Astrocyte of the cerebellum (primary cell): ENCODE measurements around the gene ZFAND3.
"Not testable (repeated sequence)": the region's sequence is repeated elsewhere in the genome, so short reads cannot be mapped to it uniquely, and the experiment has no call there.

ENCODE experiments used
- DNase-seq: peaks from one replicate; pipeline ENCODE4 v3.0.0-alpha.2; 2011; ENCODE audit warnings: low read depth
- H3K4me3 ChIP-seq: 2 replicates; pipeline ENCODE4 v1.5.1; 2011; ENCODE audit warnings: mild to moderate bottlenecking, low read depth, low read length, moderate library complexity
- CTCF ChIP-seq: IDR thresholded peaks from 2 replicates; pipeline ENCODE4 v1.5.1; 2012; ENCODE audit warnings: low read length, low read depth, moderate library complexity, mild to moderate bottlenecking; ENCODE audit errors: missing control alignments
- in situ Hi-C: cut with HindIII; loops from 2 replicates; pipeline ENCODE4 v1.10.0; 2017; ENCODE audit warnings: low sequenced_read_pairs

The ZFAND3 gene

DNA sequence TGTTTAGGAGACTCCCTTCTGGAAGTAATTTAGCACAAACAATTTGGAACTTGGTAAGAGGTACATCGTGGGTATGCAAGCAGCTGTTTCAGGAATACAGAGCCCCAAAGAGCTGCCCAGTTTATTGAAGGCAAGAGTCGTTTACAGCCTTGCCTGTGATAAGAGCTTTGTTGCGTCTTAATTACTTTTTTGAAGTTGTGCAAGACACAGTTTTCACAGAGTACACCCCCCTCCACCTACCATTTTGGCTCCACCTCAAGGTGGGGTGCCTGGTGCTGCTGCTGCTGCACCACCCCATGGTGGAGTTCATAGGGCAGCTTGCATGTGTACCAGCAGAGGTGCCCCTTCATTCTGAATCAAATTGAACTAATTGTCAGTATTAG, 296.1 kb downstream of the ZFAND3 start:
- in situ Hi-C loops, result no loop called here
- DNase-seq, result no peak
- no peak overlapping the region for H3K4me3 ChIP-seq
- no peak for TF ChIP-seq CTCF

DNA sequence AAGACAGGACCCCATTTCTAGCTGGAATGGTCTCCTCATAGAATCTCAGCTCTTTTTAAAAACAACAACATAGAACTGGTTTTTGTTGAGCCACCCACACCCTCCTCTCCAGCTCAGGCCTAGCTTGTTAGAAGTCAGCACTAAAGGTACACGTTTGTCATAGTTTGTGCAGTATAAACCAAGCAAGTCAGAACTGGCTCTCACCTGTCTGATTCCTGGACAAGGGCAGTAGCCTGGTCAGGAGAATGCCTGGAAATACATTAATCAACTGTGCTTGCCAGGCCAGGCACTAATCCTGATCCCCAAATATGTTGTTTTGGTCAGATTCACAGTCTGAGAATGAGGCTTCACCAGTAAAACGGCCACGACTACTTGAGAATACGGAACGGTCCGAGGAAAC, 296.7 kb downstream of the ZFAND3 start:
- H3K4me3 ChIP-seq, result no peak overlapping the region
- DNase-seq, result no peak
- no peak for TF ChIP-seq CTCF
- in situ Hi-C loops, result no loop called here

DNA sequence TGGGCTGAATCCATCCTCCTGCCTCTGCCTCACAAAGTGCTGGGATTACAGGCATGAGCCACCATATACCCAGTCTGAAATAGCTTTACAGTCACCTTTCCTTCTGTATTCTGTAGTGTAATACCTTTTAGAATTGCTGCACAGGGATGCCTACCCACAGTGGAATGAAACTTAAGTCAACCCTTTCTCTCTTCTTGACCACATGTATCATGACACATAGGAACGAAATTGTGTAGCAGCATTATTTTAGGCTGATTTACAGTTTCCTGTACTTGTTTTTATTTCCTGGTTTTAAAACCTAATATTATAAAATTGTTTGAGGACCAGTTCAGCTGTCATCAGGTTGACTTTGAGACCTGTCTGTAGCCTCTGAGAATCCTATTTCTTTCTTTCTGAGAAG, 297.8 kb downstream of the ZFAND3 start:
- in situ Hi-C loops, result no loop called here
- H3K4me3 ChIP-seq, result no peak overlapping the region
- DNase-seq, result no peak
- no peak for TF ChIP-seq CTCF

DNA sequence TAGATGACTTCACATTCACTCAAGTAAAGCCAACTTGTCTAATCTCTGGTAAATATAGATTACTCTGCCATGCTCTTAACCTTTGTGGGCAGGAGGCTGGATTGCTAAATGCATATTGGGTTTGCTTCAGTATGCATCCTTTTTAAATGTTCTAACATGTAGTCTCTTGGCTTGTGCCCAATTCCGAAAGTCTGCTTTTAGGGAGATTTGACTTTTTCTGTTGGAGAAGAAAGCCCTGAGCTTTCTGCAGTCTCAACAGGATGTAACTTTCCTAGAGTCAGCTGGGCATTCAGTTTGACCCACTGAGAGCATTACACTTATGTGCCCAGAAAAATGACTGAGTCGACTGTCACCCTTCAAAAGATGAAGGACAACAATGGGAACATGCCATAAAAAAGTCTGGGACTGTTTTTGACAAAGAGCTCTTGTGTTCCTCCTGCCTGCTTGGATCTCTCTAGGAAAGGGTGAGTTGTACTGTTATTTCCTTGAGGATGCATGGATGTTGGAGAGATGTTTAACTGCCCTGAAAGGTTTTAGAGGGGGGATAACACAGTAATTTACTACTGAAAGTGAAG, 299.4 kb downstream of the ZFAND3 start:
- H3K4me3 ChIP-seq, result no peak overlapping the region
- in situ Hi-C loops, result no loop called here
- TF ChIP-seq CTCF, result no peak
- no peak for DNase-seq

- in situ Hi-C loops, result no loop called here
- DNase-seq, result no peak
- TF ChIP-seq CTCF, result no peak
Measured at GRCh38 chr6:38119516-38119915, 300.0 kb downstream of the ZFAND3 start.

DNA sequence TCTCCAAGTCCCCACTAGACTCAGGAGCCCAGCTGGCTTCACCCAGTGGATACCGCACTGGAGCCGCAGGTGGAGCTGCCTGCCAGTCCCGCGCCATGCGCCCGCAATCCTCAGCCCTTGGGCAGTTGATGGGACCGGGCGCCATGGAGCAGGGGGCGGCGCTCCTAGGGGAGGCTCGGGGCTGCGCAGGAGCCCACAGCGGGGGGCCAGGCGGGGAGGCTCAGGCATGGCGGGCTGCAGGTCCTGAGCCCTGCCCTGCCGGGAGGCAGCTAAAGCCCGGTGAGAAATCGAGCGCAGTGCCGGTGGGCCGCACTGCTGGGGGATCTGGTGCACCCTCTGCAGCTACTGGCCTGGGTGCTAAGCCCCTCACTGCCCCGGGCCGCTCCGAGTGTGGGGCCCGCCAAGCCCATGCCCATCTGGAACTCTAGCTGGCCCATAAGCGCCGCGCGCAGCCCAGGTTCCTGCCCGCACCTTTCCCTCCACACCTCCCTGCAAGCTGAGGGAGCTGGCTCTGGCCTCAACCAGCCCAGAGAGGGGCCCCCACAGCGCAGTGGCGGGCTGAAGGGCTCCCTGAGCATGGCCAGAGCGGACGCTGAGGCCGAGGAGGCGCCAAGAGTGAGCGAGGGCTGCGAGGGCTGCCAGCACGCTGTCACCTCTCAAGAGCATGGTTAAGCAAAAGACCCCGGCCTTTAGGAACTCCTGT, 304.8 kb downstream of the ZFAND3 start:
- in situ Hi-C loops, DNase-seq, H3K4me3 ChIP-seq: not testable (repeated sequence)

More at GRCh38 chr6:38119516-38119915, 300.0 kb downstream of the ZFAND3 start:
- H3K4me3 ChIP-seq, result no peak overlapping the region

GRCh38 chr6:38127284-38127683, 307.8 kb downstream of the ZFAND3 start:
- no peak for TF ChIP-seq CTCF
- no peak overlapping the region for H3K4me3 ChIP-seq
- in situ Hi-C loops, result no loop called here
- DNase-seq, result no peak
